CD4-positive, CD25-positive, alpha-beta regulatory T cell (primary cell): Measurements from ENCODE around the gene CDC42EP3. TPM values are rescaled to one million over a fixed set of nuclear protein-coding genes. Genes with fewer than 3 reads are reported as not detected.

Experiments used
- ATAC-seq, 2 donors: fragments of 150-1000 bp; cut with Tn5 transposase; one replicate each; pipeline ENCODE4 v1.10.0; 2021; ENCODE audit warnings: low read depth in 2 of 2, moderate number of reproducible peaks in 2 of 2, moderate library complexity in 1 of 2
- DNase-seq, 3 donors: peaks; one replicate each; pipeline versions ENCODE4 v3.0.0 to v3.0.0-alpha.2; 2012 to 2022; ENCODE audit warnings: mixed read lengths in 1 of 3
- H3K27ac ChIP-seq: one replicate; pipeline ENCODE4 v1.7.0; 2013; ENCODE audit warnings: mild to moderate bottlenecking, low read length; ENCODE audit not compliant: insufficient read depth, poor library complexity, severe bottlenecking
- H3K27me3 ChIP-seq: one replicate; pipeline ENCODE4 v1.7.0; 2013; ENCODE audit warnings: low read length; ENCODE audit not compliant: control insufficient read depth, insufficient read depth
- H3K36me3 ChIP-seq: one replicate; pipeline ENCODE4 v1.7.0; 2013; ENCODE audit warnings: mild to moderate bottlenecking, low read length, moderate library complexity; ENCODE audit not compliant: control insufficient read depth, insufficient read depth
- H3K4me1 ChIP-seq: 2 replicates; pipeline ENCODE4 v1.7.0; 2013; ENCODE audit warnings: mild to moderate bottlenecking, low read length; ENCODE audit not compliant: insufficient read depth, control insufficient read depth, poor library complexity, severe bottlenecking
- H3K4me3 ChIP-seq: one replicate; pipeline ENCODE4 v1.7.0; 2013; ENCODE audit warnings: low read depth, mild to moderate bottlenecking, low read length, moderate library complexity
- H3K9me3 ChIP-seq, 2 experiments: 1 replicate in 1 of 2; 2 replicates in 1 of 2; pipeline ENCODE4 v1.7.0; 2013; ENCODE audit warnings: low read length in 2 of 2, mild to moderate bottlenecking in 1 of 2, moderate library complexity in 1 of 2; ENCODE audit not compliant: control insufficient read depth in 2 of 2
- H3K27ac Mint-ChIP-seq, 3 donors: one replicate each; pipeline ENCODE4 v1.8.0; 2020 to 2022; ENCODE audit warnings: mild to moderate bottlenecking in 3 of 3, mixed read lengths in 3 of 3, moderate library complexity in 2 of 3
- H3K27me3 Mint-ChIP-seq: one replicate; pipeline ENCODE4 v1.8.0; 2022; ENCODE audit warnings: mild to moderate bottlenecking, mixed read lengths
- H3K36me3 Mint-ChIP-seq: one replicate; pipeline ENCODE4 v1.8.0; 2020; ENCODE audit warnings: mixed read lengths
- H3K4me1 Mint-ChIP-seq, 4 donors: one replicate each; pipeline ENCODE4 v1.8.0; 2020 to 2022; ENCODE audit warnings: mixed read lengths in 4 of 4, mild to moderate bottlenecking in 1 of 4
- H3K4me3 Mint-ChIP-seq, 4 donors: one replicate each; pipeline ENCODE4 v1.8.0; 2020 to 2022; ENCODE audit warnings: mild to moderate bottlenecking in 4 of 4, mixed read lengths in 4 of 4, moderate library complexity in 3 of 4
- H3K9me3 Mint-ChIP-seq, 7 donors: one replicate each; pipeline ENCODE4 v1.8.0; 2020 to 2022; ENCODE audit warnings: mixed read lengths in 7 of 7, mild to moderate bottlenecking in 3 of 7, moderate library complexity in 2 of 7
- polyA plus RNA-seq, 4 donors: library from polyadenylated mRNA; unstranded; fragments of 300-500 nt; fragmentation: Illumina TruSeq; gene quantifications; one replicate each; pipeline ENCODE4 v1.2.3, GENCODE V29; 2021
- total RNA-seq: library from RNA; stranded (reverse); gene quantifications from one replicate; pipeline ENCODE4 v1.2.3, GENCODE V29; 2022

The CDC42EP3 gene
- total and polyA plus RNA-seq, 5 donors from 2014 or later = 36.4 to 81.4 (median 64.3) TPM

GRCh38 chr2:37627710-37628109 lies 43.7 kb downstream of the CDC42EP3 start:
- no peak overlapping the region for H3K27ac ChIP-seq
- Mint-ChIP-seq H3K9me3 (peaks cover 0 to 1% (median 0%) of the 10 kb centered on the region in 7 donors), H3K4me1 (peaks cover 39 to 70% (median 59%) of the 10 kb centered on the region in 4 donors), H3K27me3 (no peaks in the 10 kb centered on the region), H3K36me3 (peaks cover 8% of the 10 kb centered on the region), H3K27ac (peak overlapping the region in 2 of 3 donors; percentile 89 to 98), H3K4me3 (no peak overlapping the region)
- H3K36me3 ChIP-seq = no peaks in the 10 kb centered on the region
- DNase-seq (no peak), ATAC-seq (no peak)
- H3K4me1 ChIP-seq = peaks cover 47% of the 10 kb centered on the region
- no peaks in the 10 kb centered on the region for H3K27me3 ChIP-seq
- H3K4me3 ChIP-seq = no peak overlapping the region
- H3K9me3 ChIP-seq = no peaks in the 10 kb centered on the region

- H3K4me1 Mint-ChIP-seq = peaks cover 43 to 77% (median 63%) of the 10 kb centered on the region in 4 donors
- H3K27me3 Mint-ChIP-seq = no peaks in the 10 kb centered on the region
- ATAC-seq (peak; percentile 90 to 91), DNase-seq (peak; percentile 42 to 90 (median 71))
- peak overlapping the region; percentile 86 to 98 (median 89) for H3K27ac Mint-ChIP-seq
- peaks cover 4% of the 10 kb centered on the region for H3K36me3 Mint-ChIP-seq
- peak overlapping the region; percentile 56 for H3K4me3 ChIP-seq
- H3K9me3 Mint-ChIP-seq = peaks cover 0 to 2% (median 0%) of the 10 kb centered on the region in 7 donors
- peaks cover 47% of the 10 kb centered on the region for H3K4me1 ChIP-seq
- no peaks in the 10 kb centered on the region for H3K27me3 ChIP-seq
- H3K27ac ChIP-seq = peak overlapping the region; percentile 74
- H3K36me3 ChIP-seq = no peaks in the 10 kb centered on the region
- no peaks in the 10 kb centered on the region for H3K9me3 ChIP-seq
- H3K4me3 Mint-ChIP-seq = peak overlapping the region; percentile 53 to 81 (median 74)
These were observed 45.5 kb downstream of the CDC42EP3 start for GRCh38 chr2:37625796-37626571.

- Histone ChIP-seq H3K36me3 (no peaks in the 10 kb centered on the region), H3K27me3 (no peaks in the 10 kb centered on the region), H3K27ac (peak overlapping the region; percentile 74), H3K4me3 (peak overlapping the region; percentile 56), H3K9me3 (no peaks in the 10 kb centered on the region), H3K4me1 (peaks cover 47% of the 10 kb centered on the region)
- Mint-ChIP-seq H3K27me3 (no peaks in the 10 kb centered on the region), H3K9me3 (peaks cover 0 to 2% (median 0%) of the 10 kb centered on the region in 7 donors), H3K27ac (peak overlapping the region; percentile 89 to 98 (median 94)), H3K4me3 (peak overlapping the region; percentile 59 to 76 (median 67)), H3K4me1 (peaks cover 44 to 77% (median 58%) of the 10 kb centered on the region in 4 donors), H3K36me3 (peaks cover 4% of the 10 kb centered on the region)
- DNase-seq = no peak
- ATAC-seq = no peak
These were observed 46.3 kb downstream of the CDC42EP3 start for GRCh38 chr2:37625156-37625555.

GRCh38 chr2:37623971-37624900 lies 47.2 kb downstream of the CDC42EP3 start:
- peak overlapping the region; percentile 56 for H3K4me3 ChIP-seq

GRCh38 chr2:37623406-37623805 lies 48.0 kb downstream of the CDC42EP3 start:
- H3K27me3 ChIP-seq = no peaks in the 10 kb centered on the region
- H3K27me3 Mint-ChIP-seq = no peaks in the 10 kb centered on the region
- peak overlapping the region; percentile 56 for H3K4me3 ChIP-seq
- peaks cover 0 to 2% (median 0%) of the 10 kb centered on the region in 7 donors for H3K9me3 Mint-ChIP-seq
- no peaks in the 10 kb centered on the region for H3K36me3 ChIP-seq
- H3K9me3 ChIP-seq = no peaks in the 10 kb centered on the region
- peak overlapping the region; percentile 72 to 98 (median 89) for H3K27ac Mint-ChIP-seq
- peak overlapping the region; percentile 34 to 74 (median 64) for H3K4me3 Mint-ChIP-seq
- ATAC-seq = no peak
- H3K27ac ChIP-seq = peak overlapping the region; percentile 74
- no peak for DNase-seq
- no peaks in the 10 kb centered on the region for H3K36me3 Mint-ChIP-seq
- H3K4me1 ChIP-seq = peaks cover 47% of the 10 kb centered on the region
- H3K4me1 Mint-ChIP-seq = peaks cover 44 to 74% (median 55%) of the 10 kb centered on the region in 4 donors

More at GRCh38 chr2:37623971-37624900, 47.2 kb downstream of the CDC42EP3 start:
- ATAC-seq (peak; percentile 52 to 61), DNase-seq (peak in 1 of 3 donors; percentile 76)
- Histone ChIP-seq H3K27ac (peak overlapping the region; percentile 74), H3K36me3 (no peaks in the 10 kb centered on the region), H3K4me1 (peaks cover 47% of the 10 kb centered on the region), H3K9me3 (no peaks in the 10 kb centered on the region), H3K27me3 (no peaks in the 10 kb centered on the region)
- Mint-ChIP-seq H3K36me3 (no peaks in the 10 kb centered on the region), H3K27ac (peak overlapping the region; percentile 89 to 98 (median 94)), H3K4me1 (peaks cover 44 to 73% (median 54%) of the 10 kb centered on the region in 4 donors), H3K4me3 (peak overlapping the region; percentile 59 to 91 (median 72)), H3K9me3 (peaks cover 0 to 2% (median 0%) of the 10 kb centered on the region in 7 donors), H3K27me3 (no peaks in the 10 kb centered on the region)

- Mint-ChIP-seq H3K36me3 (no peaks in the 10 kb centered on the region), H3K27me3 (no peaks in the 10 kb centered on the region), H3K9me3 (peaks cover 0 to 2% (median 0%) of the 10 kb centered on the region in 7 donors), H3K27ac (peak overlapping the region in 2 of 3 donors; percentile 72 to 89), H3K4me1 (peaks cover 44 to 81% (median 59%) of the 10 kb centered on the region in 4 donors), H3K4me3 (peak overlapping the region in 1 of 4 donors; percentile 59)
- no peak for DNase-seq
- Histone ChIP-seq H3K36me3 (no peaks in the 10 kb centered on the region), H3K27me3 (no peaks in the 10 kb centered on the region), H3K9me3 (no peaks in the 10 kb centered on the region), H3K4me1 (peaks cover 45% of the 10 kb centered on the region), H3K27ac (no peak overlapping the region), H3K4me3 (no peak overlapping the region)
- ATAC-seq = no peak
These were observed 48.9 kb downstream of the CDC42EP3 start for GRCh38 chr2:37622450-37623100.

GRCh38 chr2:37621199-37621598 lies 50.2 kb downstream of the CDC42EP3 start:
- peak overlapping the region in 1 of 4 donors; percentile 26 for H3K4me3 Mint-ChIP-seq
- no peaks in the 10 kb centered on the region for H3K27me3 ChIP-seq
- H3K36me3 Mint-ChIP-seq = no peaks in the 10 kb centered on the region
- peaks cover 0 to 2% (median 0%) of the 10 kb centered on the region in 7 donors for H3K9me3 Mint-ChIP-seq
- H3K27ac Mint-ChIP-seq = no peak overlapping the region
- peaks cover 37 to 82% (median 59%) of the 10 kb centered on the region in 4 donors for H3K4me1 Mint-ChIP-seq
- no peak overlapping the region for H3K4me3 ChIP-seq
- H3K36me3 ChIP-seq = no peaks in the 10 kb centered on the region
- DNase-seq (no peak), ATAC-seq (no peak)
- H3K27me3 Mint-ChIP-seq = no peaks in the 10 kb centered on the region
- no peaks in the 10 kb centered on the region for H3K9me3 ChIP-seq
- H3K27ac ChIP-seq = no peak overlapping the region
- H3K4me1 ChIP-seq = peaks cover 39% of the 10 kb centered on the region
